ENCODE results near the gene RFX8.
"Not testable (repeated sequence)": the region's sequence is repeated elsewhere in the genome, so short reads cannot be mapped to it uniquely, and the experiment has no call there.

Gene RFX8

DNA sequence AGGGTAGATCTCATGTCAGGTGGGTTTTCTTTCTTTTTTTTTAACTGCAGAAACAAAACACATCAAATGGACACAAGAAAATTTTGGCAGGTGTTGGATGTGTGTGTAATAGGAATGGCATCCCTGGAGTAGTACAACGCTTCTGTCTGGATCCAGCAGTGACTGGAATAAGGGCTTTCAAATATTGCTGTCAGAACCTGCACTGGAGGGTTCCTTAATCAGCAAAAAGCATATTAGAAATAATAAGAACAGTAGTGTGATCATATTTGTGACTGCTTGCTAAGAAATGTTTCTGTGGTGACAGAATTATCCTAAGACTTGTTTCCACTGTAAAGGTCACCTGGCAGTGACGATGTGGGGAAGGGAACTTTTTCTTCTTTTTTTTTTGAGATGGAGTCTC lies 118.4 kb downstream of the RFX8 start:
- no peak for DNase-seq
- no peaks in the 10 kb centered on the region for H3K36me3 ChIP-seq (replicated peaks)
- H3K27me3 ChIP-seq (replicated peaks) = no peaks in the 10 kb centered on the region
- no peak overlapping the region for H3K27ac ChIP-seq
- no peak overlapping the region for H3K4me3 ChIP-seq (ENCODE audit: low read depth, low read length)
- in situ Hi-C loops (cut with HindIII; ENCODE audit: low pct_ligation_motif_present, low sequenced_read_pairs) = no loop called here
- TF ChIP-seq, protein P1, sequence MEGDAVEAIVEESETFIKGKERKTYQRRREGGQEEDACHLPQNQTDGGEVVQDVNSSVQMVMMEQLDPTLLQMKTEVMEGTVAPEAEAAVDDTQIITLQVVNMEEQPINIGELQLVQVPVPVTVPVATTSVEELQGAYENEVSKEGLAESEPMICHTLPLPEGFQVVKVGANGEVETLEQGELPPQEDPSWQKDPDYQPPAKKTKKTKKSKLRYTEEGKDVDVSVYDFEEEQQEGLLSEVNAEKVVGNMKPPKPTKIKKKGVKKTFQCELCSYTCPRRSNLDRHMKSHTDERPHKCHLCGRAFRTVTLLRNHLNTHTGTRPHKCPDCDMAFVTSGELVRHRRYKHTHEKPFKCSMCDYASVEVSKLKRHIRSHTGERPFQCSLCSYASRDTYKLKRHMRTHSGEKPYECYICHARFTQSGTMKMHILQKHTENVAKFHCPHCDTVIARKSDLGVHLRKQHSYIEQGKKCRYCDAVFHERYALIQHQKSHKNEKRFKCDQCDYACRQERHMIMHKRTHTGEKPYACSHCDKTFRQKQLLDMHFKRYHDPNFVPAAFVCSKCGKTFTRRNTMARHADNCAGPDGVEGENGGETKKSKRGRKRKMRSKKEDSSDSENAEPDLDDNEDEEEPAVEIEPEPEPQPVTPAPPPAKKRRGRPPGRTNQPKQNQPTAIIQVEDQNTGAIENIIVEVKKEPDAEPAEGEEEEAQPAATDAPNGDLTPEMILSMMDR (IDR thresholded peaks at IDR 0.05; ENCODE audit: low read depth, low read length, missing control alignments) = no peak

DNA sequence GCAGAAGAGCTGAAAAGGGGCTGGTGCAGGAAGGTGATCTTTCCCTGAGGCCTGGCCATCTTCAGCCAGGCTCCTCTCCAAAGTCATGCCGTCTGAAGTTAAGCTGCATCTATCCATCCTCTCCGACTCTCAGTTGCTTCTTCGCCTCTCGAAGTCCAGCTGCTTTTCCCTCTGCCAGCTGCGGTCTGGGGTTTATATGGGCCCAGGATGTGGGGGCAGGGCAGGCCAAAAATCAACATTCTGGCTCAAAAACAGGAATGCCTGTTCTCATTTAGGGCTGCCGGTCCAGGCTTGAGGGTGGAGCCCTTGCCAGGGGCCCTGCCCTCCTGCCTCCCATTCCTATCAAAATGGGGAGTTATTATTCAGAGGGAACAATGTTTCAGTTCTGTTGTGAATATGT lies 118.9 kb downstream of the RFX8 start:
- TF ChIP-seq, protein P1 (IDR thresholded peaks at IDR 0.05; ENCODE audit: low read depth, low read length, missing control alignments) = no peak
- in situ Hi-C loops (cut with HindIII; ENCODE audit: low pct_ligation_motif_present, low sequenced_read_pairs) = no loop called here
- H3K36me3 ChIP-seq (replicated peaks) = no peaks in the 10 kb centered on the region
- DNase-seq = no peak
- no peak overlapping the region for H3K27ac ChIP-seq
- no peaks in the 10 kb centered on the region for H3K27me3 ChIP-seq (replicated peaks)
- no peak overlapping the region for H3K4me3 ChIP-seq (ENCODE audit: low read depth, low read length)

GRCh38 chr2:101355401-101356054 lies 119.4 kb downstream of the RFX8 start:
- DNase-seq = no peak
- Histone ChIP-seq H3K36me3 (replicated peaks) (no peaks in the 10 kb centered on the region), H3K27me3 (replicated peaks) (no peaks in the 10 kb centered on the region), H3K27ac (no peak overlapping the region), H3K4me3 (ENCODE audit: low read depth, low read length) (no peak overlapping the region)
- TF ChIP-seq, protein P1 (IDR thresholded peaks at IDR 0.05; ENCODE audit: low read depth, low read length, missing control alignments) = no peak
- in situ Hi-C loops (cut with HindIII; ENCODE audit: low pct_ligation_motif_present, low sequenced_read_pairs) = no loop called here

- TF ChIP-seq, protein P1 (IDR thresholded peaks at IDR 0.05; ENCODE audit: low read depth, low read length, missing control alignments) = no peak
- Histone ChIP-seq H3K27me3 (replicated peaks) (no peaks in the 10 kb centered on the region), H3K4me3 (ENCODE audit: low read depth, low read length) (no peak overlapping the region), H3K36me3 (replicated peaks) (no peaks in the 10 kb centered on the region), H3K27ac (no peak overlapping the region)
- DNase-seq = no peak
- in situ Hi-C loops (cut with HindIII; ENCODE audit: low pct_ligation_motif_present, low sequenced_read_pairs) = no loop called here
Measured at GRCh38 chr2:101354420-101355311, 120.2 kb downstream of the RFX8 start.

- DNase-seq; H3K27ac ChIP-seq; H3K4me3 ChIP-seq (ENCODE audit: low read depth, low read length); H3K36me3 ChIP-seq (replicated peaks); in situ Hi-C loops (cut with HindIII; ENCODE audit: low pct_ligation_motif_present, low sequenced_read_pairs); H3K27me3 ChIP-seq (replicated peaks): not testable (repeated sequence)
Measured at GRCh38 chr2:101352631-101353030, 122.3 kb downstream of the RFX8 start.

DNA sequence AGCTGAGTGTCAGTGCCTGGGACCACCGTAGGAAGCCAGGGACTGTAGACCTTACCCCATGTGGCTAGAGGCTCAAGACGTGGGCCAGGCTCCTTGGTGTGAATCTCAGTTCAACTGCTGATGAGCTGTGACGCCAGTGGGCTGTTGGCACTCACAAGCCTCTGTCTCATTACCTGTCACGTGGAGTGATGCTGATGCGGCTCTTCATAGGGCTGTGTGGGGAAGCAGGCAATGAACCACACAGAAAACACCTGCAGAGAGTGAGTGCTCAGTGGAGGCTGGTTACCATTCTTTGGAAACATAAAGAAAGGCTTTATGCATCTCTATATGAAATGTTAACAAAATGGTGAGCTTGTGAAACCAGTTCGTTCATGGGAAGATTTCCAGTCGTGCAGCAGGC lies 123.7 kb downstream of the RFX8 start:
- Histone ChIP-seq H3K4me3 (ENCODE audit: low read depth, low read length) (no peak overlapping the region), H3K27me3 (replicated peaks) (no peaks in the 10 kb centered on the region), H3K27ac (no peak overlapping the region), H3K36me3 (replicated peaks) (no peaks in the 10 kb centered on the region)
- DNase-seq = no peak
- in situ Hi-C loops (cut with HindIII; ENCODE audit: low pct_ligation_motif_present, low sequenced_read_pairs) = no loop called here
- TF ChIP-seq, protein P1 (IDR thresholded peaks at IDR 0.05; ENCODE audit: low read depth, low read length, missing control alignments) = no peak
